Heart left ventricle (tissue), 13 donors: ENCODE data around the gene PACS2.

Experiments used
- POLR2A ChIP-seq, 2 donors: fragments of 450-650 bp; IDR thresholded peaks; one replicate each; pipeline ENCODE4 v1.6.1; 2017; ENCODE audit warnings: antibody characterized with exemption in 2 of 2, mild to moderate bottlenecking in 2 of 2, moderate library complexity in 2 of 2
- TF ChIP-seq, protein P1 (sequence below), 12 donors: fragments of 200-600 bp; sonication (generic) in 4 of 12; IDR thresholded peaks; one replicate each; pipeline versions ENCODE4 v1.5.0 to v1.8.0; 2018 to 2022; ENCODE audit warnings: antibody characterized with exemption in 12 of 12, mild to moderate bottlenecking in 5 of 12
- donor health status: ischemic (EF 13 %, LVEDD 7.1; RV severe dilation, severe dysfunction).
- donor health status: DM: no; HTN: yes; CAD: no.
- donor health status: DM: no; HTN: no; CAD: no.
- donor health status: ischemic (EF 25% LVEDD 6.9; RV normal size, moderate dysfunction).
- donor health status: ischemic (EF 25% LVEDD 5.7; RV mildly dilated, moderate dysfunction).
- donor health status: ischemic (EF 35%, LVEDD 5.7; RV mildly dilated, moderate dysfunction).
- donor health status: nonischemic (EF 11% LVEDD 7.7; RV severe dilation, severe dysfunction).
- donor health status: DM: yes; HTN: yes; CAD: no.
- donor health status: PGD.
- donor health status: ischemic (EF 29% LVEDD 5.4; RV normal size, mild dysfunction).
- donor health status: nonischemic (EF 23%, LVEDD 6.1; RV moderate dilation, normal function).

DNA sequence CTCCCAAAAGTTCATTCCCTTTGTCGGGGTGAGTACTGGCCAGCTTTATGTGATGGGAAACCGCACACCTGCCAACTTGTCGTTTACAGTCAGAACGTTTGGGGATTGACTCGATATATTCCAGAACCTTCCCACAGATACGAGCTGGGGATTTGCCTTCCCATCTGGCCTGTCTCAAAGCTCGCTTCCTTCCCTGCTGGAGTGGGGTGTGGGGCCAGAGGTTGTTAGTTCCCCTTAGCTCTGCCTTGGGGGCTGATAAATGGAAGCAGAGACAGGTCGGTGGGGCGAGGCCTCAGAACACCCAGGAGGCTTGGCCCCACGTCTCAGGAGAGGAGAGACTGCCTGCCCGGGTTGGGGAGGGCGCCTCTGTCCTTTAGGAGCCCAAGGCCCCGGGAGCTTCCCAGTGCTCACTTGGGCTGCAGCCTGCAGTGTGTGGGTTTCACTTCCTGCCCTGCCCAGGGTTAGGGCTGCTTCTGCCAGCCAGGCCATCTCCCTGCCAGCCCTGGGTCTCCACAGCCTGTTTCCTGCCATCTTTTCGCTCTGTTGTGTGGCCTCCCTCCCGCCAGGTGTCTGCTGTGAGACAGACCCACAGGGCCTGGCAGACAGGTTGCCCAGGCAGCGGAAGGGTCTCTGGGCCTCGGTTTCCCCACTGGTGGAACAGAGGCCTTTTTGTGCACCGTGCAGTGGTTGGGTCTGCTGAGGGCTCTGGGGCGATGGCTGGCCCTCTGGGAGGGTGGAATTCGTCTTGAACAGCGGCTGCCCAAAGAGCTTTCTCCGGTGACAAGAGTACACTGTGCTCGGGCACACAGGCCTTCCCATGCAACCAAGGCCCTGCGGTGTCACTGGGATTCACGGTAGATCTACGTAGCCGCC lies 75.7 kb downstream of the PACS2 start:
- TF ChIP-seq, protein P1, sequence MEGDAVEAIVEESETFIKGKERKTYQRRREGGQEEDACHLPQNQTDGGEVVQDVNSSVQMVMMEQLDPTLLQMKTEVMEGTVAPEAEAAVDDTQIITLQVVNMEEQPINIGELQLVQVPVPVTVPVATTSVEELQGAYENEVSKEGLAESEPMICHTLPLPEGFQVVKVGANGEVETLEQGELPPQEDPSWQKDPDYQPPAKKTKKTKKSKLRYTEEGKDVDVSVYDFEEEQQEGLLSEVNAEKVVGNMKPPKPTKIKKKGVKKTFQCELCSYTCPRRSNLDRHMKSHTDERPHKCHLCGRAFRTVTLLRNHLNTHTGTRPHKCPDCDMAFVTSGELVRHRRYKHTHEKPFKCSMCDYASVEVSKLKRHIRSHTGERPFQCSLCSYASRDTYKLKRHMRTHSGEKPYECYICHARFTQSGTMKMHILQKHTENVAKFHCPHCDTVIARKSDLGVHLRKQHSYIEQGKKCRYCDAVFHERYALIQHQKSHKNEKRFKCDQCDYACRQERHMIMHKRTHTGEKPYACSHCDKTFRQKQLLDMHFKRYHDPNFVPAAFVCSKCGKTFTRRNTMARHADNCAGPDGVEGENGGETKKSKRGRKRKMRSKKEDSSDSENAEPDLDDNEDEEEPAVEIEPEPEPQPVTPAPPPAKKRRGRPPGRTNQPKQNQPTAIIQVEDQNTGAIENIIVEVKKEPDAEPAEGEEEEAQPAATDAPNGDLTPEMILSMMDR (IDR thresholded peaks at IDR 0.05): no peak
- no peak for TF ChIP-seq POLR2A (IDR thresholded peaks at IDR 0.05)
